Endothelial cell of umbilical vein (primary cell): ENCODE measurements around the gene LDLRAD4.

ENCODE experiments used
- EZH2 ChIP-seq: IDR thresholded peaks from 2 replicates; pipeline ENCODE4 v1.6.1; 2012; ENCODE audit warnings: borderline replicate concordance, low read depth, mild to moderate bottlenecking, moderate library complexity, low read length, inconsistent platforms; ENCODE audit not compliant: severe bottlenecking
- JUN ChIP-seq: IDR thresholded peaks from 2 replicates; pipeline ENCODE4 v1.6.1; 2011; ENCODE audit warnings: borderline replicate concordance, low read depth; ENCODE audit not compliant: insufficient read length, insufficient read depth
- MAX ChIP-seq: IDR thresholded peaks from 2 replicates; pipeline ENCODE4 v1.6.1; 2011; ENCODE audit not compliant: insufficient read depth, insufficient read length
- MYC ChIP-seq: IDR thresholded peaks from one replicate; pipeline ENCODE4 v1.6.1; 2011; ENCODE audit warnings: mild to moderate bottlenecking, low read depth, low read length
- POLR2A ChIP-seq: IDR thresholded peaks from 2 replicates; pipeline ENCODE4 v1.6.1; 2012; ENCODE audit warnings: low read depth, mild to moderate bottlenecking, control low read depth, low read length
- POLR2AphosphoS5 ChIP-seq: IDR thresholded peaks from 2 replicates; pipeline ENCODE4 v1.6.1; 2012; ENCODE audit warnings: low read depth, mild to moderate bottlenecking, control low read depth, low read length, moderate library complexity; ENCODE audit not compliant: insufficient read depth
- TF ChIP-seq, protein P1 (sequence below), 2 donors: IDR thresholded peaks; 1 replicate in 1 of 2; 2 replicates in 1 of 2; pipeline ENCODE4 v1.5.1; 2011; ENCODE audit warnings: low read length in 2 of 2, mild to moderate bottlenecking in 2 of 2, moderate library complexity in 2 of 2, control low read depth in 1 of 2, inconsistent platforms in 1 of 2, low read depth in 1 of 2; ENCODE audit not compliant: insufficient read depth in 1 of 2; ENCODE audit errors: extremely low read depth in 1 of 2

DNA sequence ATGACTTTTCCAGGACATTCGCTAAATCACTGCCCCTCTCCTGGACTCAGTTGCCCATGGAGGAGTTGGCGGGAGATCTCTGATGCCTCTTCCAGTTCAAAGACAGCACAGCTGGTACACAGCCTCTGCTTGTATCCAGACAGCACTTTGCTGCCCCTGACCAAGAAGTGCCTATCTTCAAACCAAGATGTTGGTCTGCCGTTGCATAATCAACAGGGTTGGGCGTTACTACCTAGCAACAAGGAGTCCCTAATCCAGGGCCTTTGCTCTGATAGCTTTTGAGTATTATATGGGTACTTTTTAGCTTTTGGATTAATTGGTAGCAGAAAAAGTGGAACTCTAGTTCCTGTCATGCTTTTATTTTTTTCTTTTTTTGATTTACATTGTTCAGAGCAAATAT is 341.2 kb downstream of the LDLRAD4 start:
- TF ChIP-seq, protein P1, sequence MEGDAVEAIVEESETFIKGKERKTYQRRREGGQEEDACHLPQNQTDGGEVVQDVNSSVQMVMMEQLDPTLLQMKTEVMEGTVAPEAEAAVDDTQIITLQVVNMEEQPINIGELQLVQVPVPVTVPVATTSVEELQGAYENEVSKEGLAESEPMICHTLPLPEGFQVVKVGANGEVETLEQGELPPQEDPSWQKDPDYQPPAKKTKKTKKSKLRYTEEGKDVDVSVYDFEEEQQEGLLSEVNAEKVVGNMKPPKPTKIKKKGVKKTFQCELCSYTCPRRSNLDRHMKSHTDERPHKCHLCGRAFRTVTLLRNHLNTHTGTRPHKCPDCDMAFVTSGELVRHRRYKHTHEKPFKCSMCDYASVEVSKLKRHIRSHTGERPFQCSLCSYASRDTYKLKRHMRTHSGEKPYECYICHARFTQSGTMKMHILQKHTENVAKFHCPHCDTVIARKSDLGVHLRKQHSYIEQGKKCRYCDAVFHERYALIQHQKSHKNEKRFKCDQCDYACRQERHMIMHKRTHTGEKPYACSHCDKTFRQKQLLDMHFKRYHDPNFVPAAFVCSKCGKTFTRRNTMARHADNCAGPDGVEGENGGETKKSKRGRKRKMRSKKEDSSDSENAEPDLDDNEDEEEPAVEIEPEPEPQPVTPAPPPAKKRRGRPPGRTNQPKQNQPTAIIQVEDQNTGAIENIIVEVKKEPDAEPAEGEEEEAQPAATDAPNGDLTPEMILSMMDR (IDR thresholded peaks at IDR 0.05; ENCODE audit: extremely low read depth in 1 of 2, insufficient read depth in 1 of 2, low read depth in 1 of 2, low read length in 2 of 2): no peak
- TF ChIP-seq POLR2AphosphoS5 (no peak), JUN (no peak), EZH2 (no peak), MYC (no peak), POLR2A (no peak), MAX (no peak)
